DND-41 (cell line): Measurements from ENCODE around the gene PSMD13.
"Not testable (repeated sequence)": the region's sequence is repeated elsewhere in the genome, so short reads cannot be mapped to it uniquely, and the experiment has no call there.

Experiments
- ATAC-seq: fragments of 200-7000 bp; cut with Tn5 transposase; 3 replicates; pipeline ENCODE4 v1.9.1; 2021; ENCODE audit warnings: low read depth; ENCODE audit not compliant: insufficient read depth
- DNase-seq: peaks from one replicate; pipeline ENCODE4 v3.0.0-alpha.2; 2020
- H2AFZ ChIP-seq: 2 replicates; pipeline ENCODE4 v1.6.0; 2012; ENCODE audit warnings: low read depth, low read length
- H3K27ac ChIP-seq: 2 replicates; pipeline ENCODE4 v1.5.1; 2012; ENCODE audit warnings: low read length, inconsistent platforms
- H3K27me3 ChIP-seq: fragments of 200-600 bp; sonication (generic); 2 replicates; pipeline ENCODE4 v1.6.0; 2012; ENCODE audit warnings: low read length, mild to moderate bottlenecking, inconsistent platforms; ENCODE audit not compliant: insufficient read depth, poor library complexity
- H3K36me3 ChIP-seq: 2 replicates; pipeline ENCODE4 v1.5.1; 2012; ENCODE audit warnings: low read length, inconsistent platforms; ENCODE audit not compliant: insufficient read depth
- H3K4me1 ChIP-seq: 2 replicates; pipeline ENCODE4 v1.5.1; 2012; ENCODE audit warnings: mild to moderate bottlenecking, low read length; ENCODE audit not compliant: insufficient read depth
- H3K4me2 ChIP-seq: 2 replicates; pipeline ENCODE4 v1.6.0; 2012; ENCODE audit warnings: mild to moderate bottlenecking, moderate library complexity, low read length, inconsistent platforms; ENCODE audit not compliant: insufficient read depth
- H3K4me3 ChIP-seq, 2 experiments: fragments of 200-600 bp in 1 of 2; shearing (Covaris generic) in 1 of 2; 2 replicates each; pipeline ENCODE4 v1.5.1; 2012 to 2016; ENCODE audit warnings: inconsistent platforms in 2 of 2, low read length in 2 of 2, mild to moderate bottlenecking in 2 of 2, low read depth in 1 of 2, moderate library complexity in 1 of 2
- H3K79me2 ChIP-seq: 2 replicates; pipeline ENCODE4 v1.6.0; 2012; ENCODE audit warnings: low read length, inconsistent platforms; ENCODE audit not compliant: insufficient read depth
- H3K9ac ChIP-seq: 2 replicates; pipeline ENCODE4 v1.6.0; 2012; ENCODE audit warnings: low read depth, mild to moderate bottlenecking, inconsistent platforms, low read length, moderate library complexity
- H3K9me3 ChIP-seq: 2 replicates; pipeline ENCODE4 v1.5.1; 2012; ENCODE audit warnings: low read length, moderate library complexity, mild to moderate bottlenecking, inconsistent platforms; ENCODE audit not compliant: insufficient read depth, severe bottlenecking
- H4K20me1 ChIP-seq: 2 replicates; pipeline ENCODE4 v1.6.0; 2012; ENCODE audit warnings: low read length; ENCODE audit not compliant: insufficient read depth
- CTCF ChIP-seq: IDR thresholded peaks from 2 replicates; pipeline ENCODE4 v1.5.1; 2012; ENCODE audit warnings: borderline replicate concordance, low read length, moderate library complexity, mild to moderate bottlenecking; ENCODE audit not compliant: poor library complexity, severe bottlenecking; ENCODE audit errors: extremely low read depth
- EZH2 ChIP-seq: IDR thresholded peaks from 3 replicates; pipeline ENCODE4 v1.6.1; 2012; ENCODE audit warnings: borderline replicate concordance, low read depth, mild to moderate bottlenecking, moderate library complexity, low read length, inconsistent platforms; ENCODE audit not compliant: severe bottlenecking

The PSMD13 gene

GRCh38 chr11:285021-285893 is 48.5 kb downstream of the PSMD13 start:
- Histone ChIP-seq H3K9me3 (no peaks in the 10 kb centered on the region), H3K4me1 (peaks cover 26% of the 10 kb centered on the region), H3K79me2 (peaks cover 5% of the 10 kb centered on the region; the same call in 1 of the 2 replicates), H3K36me3 (no peaks in the 10 kb centered on the region), H4K20me1 (no peaks in the 10 kb centered on the region), H3K4me3 (no peak overlapping the region), H3K4me2 (no peak overlapping the region), H2AFZ (no peak overlapping the region), H3K27ac (no peak overlapping the region), H3K27me3 (peaks cover 9% of the 10 kb centered on the region), H3K9ac (no peak overlapping the region)
- TF ChIP-seq EZH2 (no peak), CTCF (no peak)
- ATAC-seq (no peak), DNase-seq (no peak)

- Histone ChIP-seq H3K9me3 (no peaks in the 10 kb centered on the region), H3K4me1 (peaks cover 32% of the 10 kb centered on the region), H3K27me3 (peaks cover 9% of the 10 kb centered on the region), H3K79me2 (peaks cover 5% of the 10 kb centered on the region; the same call in 1 of the 2 replicates), H3K9ac (no peak overlapping the region), H3K4me3 (no peak overlapping the region), H2AFZ (no peak overlapping the region), H3K27ac (no peak overlapping the region), H3K36me3 (peaks cover under 1% of the 10 kb centered on the region; the same call in 1 of the 2 replicates), H3K4me2 (no peak overlapping the region), H4K20me1 (no peaks in the 10 kb centered on the region)
- TF ChIP-seq CTCF (no peak), EZH2 (no peak)
- no peak for DNase-seq
- no peak for ATAC-seq
Observed at GRCh38 chr11:285894-286220, 49.1 kb downstream of the PSMD13 start.

GRCh38 chr11:286977-287820 is 50.4 kb downstream of the PSMD13 start:
- Histone ChIP-seq H3K9ac (peak overlapping the region; percentile 76), H3K36me3 (peaks cover 12% of the 10 kb centered on the region; the same call in 1 of the 2 replicates), H3K4me3 (peak overlapping the region in 1 of 2 experiments; percentile 73; a peak in 3 of 4 replicates), H2AFZ (peak overlapping the region; percentile 78; the same call in 1 of the 2 replicates), H3K4me2 (peak overlapping the region; percentile 86), H3K4me1 (peaks cover 42% of the 10 kb centered on the region), H3K27ac (peak overlapping the region; percentile 54)
- not testable (repeated sequence) for DNase-seq, H3K9me3 ChIP-seq, H3K27me3 ChIP-seq, H4K20me1 ChIP-seq, ATAC-seq, H3K79me2 ChIP-seq
